T-helper 22 cell (primary cell): ENCODE results near the gene NR2F1.

Experiments
- DNase-seq: peaks from one replicate; pipeline ENCODE4 v3.0.0-alpha.2; 2020; ENCODE audit warnings: low read depth

Gene NR2F1

GRCh38 chr5:93642526-93642925 is 59.5 kb downstream of the NR2F1 start:
- DNase-seq: no peak
